BE2C (cell line): ENCODE results near the gene ZNF628.

Experiments used
- DNase-seq: peaks from one replicate; pipeline ENCODE4 v3.0.0-alpha.2; 2020
- H3K27me3 ChIP-seq: fragments of 250-450 bp; sonication (Bioruptor Pico); 2 replicates; pipeline ENCODE4 v1.5.1; 2020; ENCODE audit warnings: mild to moderate bottlenecking
- H3K36me3 ChIP-seq: fragments of 250-450 bp; sonication (Bioruptor Pico); 2 replicates; pipeline ENCODE4 v1.5.1; 2020; ENCODE audit warnings: mild to moderate bottlenecking
- H3K4me1 ChIP-seq: fragments of 250-450 bp; sonication (Bioruptor Pico); 2 replicates; pipeline ENCODE4 v1.5.1; 2020
- H3K4me3 ChIP-seq: 2 replicates; pipeline ENCODE4 v1.5.1; 2011; ENCODE audit warnings: low read depth, low read length
- H3K9me3 ChIP-seq: fragments of 250-450 bp; sonication (Bioruptor Pico); 2 replicates; pipeline ENCODE4 v1.5.1; 2020
- CTCF ChIP-seq: IDR thresholded peaks from 2 replicates; pipeline ENCODE4 v1.5.1; 2012; ENCODE audit warnings: mild to moderate bottlenecking, low read depth, low read length

Gene ZNF628

DNA sequence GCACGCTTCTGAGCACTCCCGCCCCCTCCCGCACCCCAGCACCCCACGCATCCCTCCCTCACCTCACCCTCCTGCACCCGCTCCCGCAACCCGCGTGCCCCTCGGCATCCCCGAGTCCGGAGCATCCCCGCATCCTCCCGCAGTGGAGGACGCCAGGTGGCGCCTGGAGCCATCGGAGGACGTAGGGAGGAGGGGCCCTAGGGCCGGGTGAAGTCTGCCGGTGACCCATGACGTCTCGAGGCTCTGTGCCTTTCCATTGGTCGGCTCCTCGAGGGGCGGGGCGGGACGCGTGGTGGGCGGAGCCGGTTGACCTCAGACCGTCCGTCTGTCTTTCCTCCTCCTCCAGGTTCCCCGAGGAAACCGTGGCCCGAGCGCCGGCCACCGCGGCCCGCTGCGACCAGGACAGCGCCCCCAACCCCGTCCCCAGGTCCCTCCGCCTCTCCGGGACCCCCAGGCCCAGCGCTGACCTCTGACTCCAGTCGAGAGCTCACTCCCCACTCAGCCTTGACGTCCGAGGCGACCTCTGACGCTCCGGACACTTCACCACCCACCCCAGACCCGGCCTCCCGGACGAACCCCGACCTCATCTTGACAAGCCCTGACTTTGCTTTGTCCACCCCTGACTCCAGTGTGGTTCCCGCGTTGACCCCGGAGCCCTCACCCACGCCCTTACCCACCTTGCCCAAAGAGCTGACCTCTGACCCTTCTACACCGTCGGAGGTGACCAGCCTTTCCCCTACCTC is 40.6 kb downstream of the ZNF628 start:
- H3K4me1 ChIP-seq = peaks cover 5% of the 10 kb centered on the region
- peak; percentile 87 for TF ChIP-seq CTCF
- peaks cover 4% of the 10 kb centered on the region; the same call in 1 of the 2 replicates for H3K27me3 ChIP-seq
- no peaks in the 10 kb centered on the region for H3K36me3 ChIP-seq
- peak; percentile 95 for DNase-seq
- H3K4me3 ChIP-seq = peak overlapping the region; percentile 48
- no peaks in the 10 kb centered on the region for H3K9me3 ChIP-seq

- Histone ChIP-seq H3K4me1 (peaks cover 5% of the 10 kb centered on the region), H3K4me3 (no peak overlapping the region), H3K36me3 (no peaks in the 10 kb centered on the region), H3K9me3 (no peaks in the 10 kb centered on the region), H3K27me3 (no peaks in the 10 kb centered on the region)
- DNase-seq = no peak
- TF ChIP-seq CTCF = no peak
Observed at GRCh38 chr19:55519451-55520311, 43.3 kb downstream of the ZNF628 start.

DNA sequence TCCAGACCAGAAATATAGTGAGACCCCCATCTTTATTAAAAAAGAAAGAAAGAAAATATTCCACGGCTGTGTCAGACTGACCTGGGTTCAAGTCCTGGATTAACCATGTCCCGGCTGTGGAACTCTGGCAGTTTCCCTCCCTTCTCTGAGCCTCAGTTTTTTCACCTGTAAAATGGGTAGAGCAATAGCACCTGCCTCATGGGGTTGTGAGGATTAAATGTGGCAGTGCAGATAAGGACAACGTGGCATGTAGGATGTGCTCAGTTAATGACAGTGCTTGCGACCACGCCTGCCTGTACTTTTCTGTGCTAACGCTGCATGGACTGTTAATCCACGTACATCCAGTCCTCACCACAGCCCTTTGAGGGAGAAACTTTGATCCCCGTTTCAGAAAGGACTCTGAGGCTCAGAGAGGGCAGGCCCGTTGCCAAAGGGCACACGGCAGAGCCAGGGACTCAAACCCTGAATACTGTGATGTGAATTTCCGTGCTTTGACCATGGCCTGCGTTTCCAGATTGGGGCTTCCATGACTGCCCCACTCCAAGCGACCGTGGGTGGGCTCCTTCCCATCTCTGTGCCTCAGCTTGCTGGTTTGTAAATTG is 44.4 kb downstream of the ZNF628 start:
- Histone ChIP-seq H3K9me3 (no peaks in the 10 kb centered on the region), H3K27me3 (no peaks in the 10 kb centered on the region), H3K36me3 (no peaks in the 10 kb centered on the region), H3K4me1 (peaks cover 5% of the 10 kb centered on the region), H3K4me3 (no peak overlapping the region)
- DNase-seq = no peak
- TF ChIP-seq CTCF = no peak

GRCh38 chr19:55525289-55526101 is 49.1 kb downstream of the ZNF628 start:
- Histone ChIP-seq H3K4me1 (peaks cover 5% of the 10 kb centered on the region), H3K4me3 (no peak overlapping the region), H3K9me3 (no peaks in the 10 kb centered on the region), H3K27me3 (no peaks in the 10 kb centered on the region), H3K36me3 (no peaks in the 10 kb centered on the region)
- no peak for TF ChIP-seq CTCF
- no peak for DNase-seq

GRCh38 chr19:55526216-55527196 is 50.1 kb downstream of the ZNF628 start:
- peak; percentile 50 for DNase-seq
- TF ChIP-seq CTCF = no peak
- no peaks in the 10 kb centered on the region for H3K36me3 ChIP-seq
- peaks cover 5% of the 10 kb centered on the region for H3K4me1 ChIP-seq
- no peaks in the 10 kb centered on the region for H3K27me3 ChIP-seq
- no peak overlapping the region for H3K4me3 ChIP-seq
- H3K9me3 ChIP-seq = no peaks in the 10 kb centered on the region
